CD4-positive, alpha-beta T cell treated with Interleukin-17A for 1 hour (primary cell): Measurements from ENCODE around the gene VAV1.
"Not testable (repeated sequence)": the region's sequence is repeated elsewhere in the genome, so short reads cannot be mapped to it uniquely, and the experiment has no call there.

Experiments
- DNase-seq: peaks from one replicate; pipeline ENCODE4 v3.0.0-alpha.2; 2020

VAV1 gene

DNA sequence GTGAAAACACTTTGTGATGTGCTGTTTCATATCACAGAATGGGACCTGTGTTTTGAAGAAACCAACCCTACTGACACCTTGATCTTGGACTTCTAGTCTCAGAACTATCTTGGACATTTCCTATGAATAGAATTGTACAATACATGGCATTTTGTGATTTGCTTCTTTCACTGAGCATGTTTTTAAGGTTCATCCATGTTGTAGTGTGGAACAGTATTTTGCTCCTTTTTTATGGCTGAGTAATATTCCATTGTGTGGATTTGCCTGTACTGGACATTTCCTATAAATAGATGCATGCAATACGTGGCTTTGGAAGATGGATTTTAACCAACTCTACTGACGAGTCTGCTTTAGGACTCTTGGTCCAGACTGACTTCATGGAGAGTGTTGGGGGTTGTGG, 46.8 kb downstream of the VAV1 start:
- no peak for DNase-seq

DNA sequence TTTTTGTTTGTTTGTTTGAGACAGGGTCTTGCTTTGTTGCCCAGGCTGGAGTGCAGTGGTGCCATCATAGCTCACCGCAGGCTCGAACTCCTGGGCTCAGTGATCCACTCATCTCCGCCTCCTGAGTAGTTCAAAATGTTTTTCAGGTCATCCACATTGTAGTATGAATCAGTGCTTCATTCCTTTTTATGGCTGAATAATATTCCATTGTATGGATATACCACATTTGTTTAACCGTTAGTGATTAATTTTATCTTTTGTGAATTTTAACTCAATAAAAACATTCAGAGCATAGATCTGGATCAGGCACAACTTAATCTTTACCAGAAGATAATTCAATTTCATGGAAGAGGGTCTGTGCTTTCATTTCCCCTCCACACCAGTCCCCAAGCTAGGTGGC, 47.7 kb downstream of the VAV1 start:
- no peak for DNase-seq

DNA sequence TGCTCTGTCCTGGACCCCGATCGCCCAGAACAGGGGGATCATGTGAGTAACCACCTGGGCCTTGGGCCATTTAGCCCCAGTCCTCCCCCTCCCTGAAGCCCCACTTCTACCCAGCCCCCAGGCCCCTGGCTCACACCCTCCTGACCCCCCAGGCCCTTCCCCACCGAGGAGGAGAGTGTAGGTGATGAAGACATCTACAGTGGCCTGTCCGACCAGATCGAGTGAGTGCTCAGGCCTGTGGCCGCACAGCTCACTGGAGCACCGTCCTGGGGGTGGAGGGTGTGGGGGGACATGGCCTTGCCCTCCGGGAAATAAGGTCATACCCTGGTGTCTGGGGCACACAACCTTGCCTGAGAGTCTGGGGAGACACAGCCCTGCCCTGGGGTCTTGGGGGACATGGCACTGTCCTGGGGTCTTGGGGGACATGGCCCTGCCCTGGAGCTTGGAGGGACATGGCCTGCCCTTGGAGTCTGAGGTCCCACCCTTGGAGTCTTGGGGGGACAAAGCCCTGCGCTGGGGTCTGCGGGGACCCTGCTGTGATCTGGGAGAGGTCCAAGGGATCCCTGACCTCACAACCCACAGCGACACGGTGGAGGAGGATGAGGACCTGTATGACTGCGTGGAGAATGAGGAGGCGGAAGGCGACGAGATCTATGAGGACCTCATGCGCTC, 49.3 kb downstream of the VAV1 start:
- DNase-seq: no peak

- DNase-seq: no peak
Measured at GRCh38 chr19:6822311-6822670, 49.8 kb downstream of the VAV1 start.

GRCh38 chr19:6825076-6825774, 52.7 kb downstream of the VAV1 start:
- no peak for DNase-seq

DNA sequence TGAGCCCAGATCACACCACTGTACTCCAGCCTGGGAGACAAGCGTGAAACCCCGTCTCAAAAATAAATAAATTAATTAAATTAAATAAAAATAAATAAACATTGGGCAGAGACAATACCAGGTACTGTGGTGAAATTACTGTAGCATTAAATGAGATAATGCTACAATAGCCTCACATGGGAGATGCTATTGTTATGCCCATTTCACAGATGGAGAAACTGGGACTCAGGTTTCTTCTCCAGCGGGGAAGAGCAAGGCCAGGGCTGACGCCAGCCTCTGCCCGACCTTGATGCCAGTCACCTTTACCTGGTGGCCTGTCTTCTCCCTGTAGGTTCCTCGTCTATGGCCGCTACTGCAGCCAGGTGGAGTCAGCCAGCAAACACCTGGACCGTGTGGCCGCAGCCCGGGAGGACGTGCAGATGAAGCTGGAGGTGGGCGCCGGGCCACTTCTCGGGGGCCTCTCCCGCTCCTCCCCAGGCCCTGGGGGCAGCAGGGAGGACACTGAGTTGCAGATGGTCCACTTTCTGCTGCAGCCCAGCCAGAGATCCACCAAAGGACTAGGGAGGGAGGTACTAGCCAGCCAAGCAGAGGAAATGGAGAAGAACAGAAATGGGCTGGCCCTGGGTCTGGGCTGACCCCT, 53.9 kb downstream of the VAV1 start:
- no peak for DNase-seq

DNA sequence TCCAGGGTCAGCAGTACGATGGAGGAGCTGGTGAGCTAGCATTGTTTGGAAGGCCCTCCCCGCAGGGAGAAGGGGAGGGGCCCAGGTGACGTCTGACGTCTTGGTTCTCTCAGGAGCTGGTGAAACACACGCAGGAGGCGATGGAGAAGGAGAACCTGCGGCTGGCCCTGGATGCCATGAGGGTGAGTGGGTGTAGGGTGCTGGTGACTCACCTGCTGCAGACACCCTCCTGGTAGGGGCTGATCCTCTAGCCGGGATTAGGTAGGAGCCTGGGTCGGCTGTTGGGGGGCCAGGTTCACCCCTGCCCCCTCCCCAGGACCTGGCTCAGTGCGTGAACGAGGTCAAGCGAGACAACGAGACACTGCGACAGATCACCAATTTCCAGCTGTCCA, 55.8 kb downstream of the VAV1 start:
- DNase-seq: no peak

- peak; percentile 37 for DNase-seq
Measured at GRCh38 chr19:6828698-6829633, 56.5 kb downstream of the VAV1 start.

DNA sequence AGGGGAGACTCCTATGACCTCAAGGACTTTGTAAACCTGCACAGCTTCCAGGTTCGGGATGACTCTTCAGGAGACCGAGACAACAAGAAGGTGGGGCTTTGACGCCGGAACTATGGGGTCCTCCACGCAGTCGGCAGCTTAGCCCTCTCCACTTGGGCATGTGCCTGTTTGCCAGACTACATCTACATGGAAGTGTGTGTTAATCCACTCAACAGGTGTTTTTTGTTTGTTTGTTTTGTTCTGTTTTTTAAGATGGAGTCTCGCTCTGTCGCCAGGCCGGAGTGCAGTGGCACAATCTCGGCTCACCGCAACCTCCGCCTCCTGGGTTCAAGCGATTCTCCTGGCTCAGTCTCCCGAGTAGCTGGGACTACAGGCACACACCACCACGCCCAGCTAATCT, 57.3 kb downstream of the VAV1 start:
- DNase-seq: not testable (repeated sequence)

DNA sequence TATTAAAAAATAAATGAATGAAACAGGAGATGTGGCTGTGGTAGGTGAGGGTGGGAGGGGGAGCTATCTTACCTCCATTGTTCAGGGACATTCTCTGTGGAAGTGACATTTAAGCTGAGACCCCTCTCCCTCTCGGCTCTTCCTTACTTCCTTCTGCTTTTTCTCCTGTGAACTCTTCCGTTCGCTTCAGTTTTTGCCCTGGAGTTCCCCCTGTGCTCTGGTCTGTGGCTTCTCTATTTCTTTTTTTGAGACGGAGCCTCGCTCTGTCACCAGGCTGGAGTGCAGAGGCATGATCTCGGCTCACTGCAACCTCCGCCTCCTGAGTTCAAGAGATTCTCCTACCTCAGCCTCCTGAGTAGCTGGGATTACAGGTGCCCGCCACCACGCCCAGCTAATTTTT, 58.6 kb downstream of the VAV1 start:
- DNase-seq: not testable (repeated sequence)

GRCh38 chr19:6832412-6832811, 59.9 kb downstream of the VAV1 start:
- no peak for DNase-seq

DNA sequence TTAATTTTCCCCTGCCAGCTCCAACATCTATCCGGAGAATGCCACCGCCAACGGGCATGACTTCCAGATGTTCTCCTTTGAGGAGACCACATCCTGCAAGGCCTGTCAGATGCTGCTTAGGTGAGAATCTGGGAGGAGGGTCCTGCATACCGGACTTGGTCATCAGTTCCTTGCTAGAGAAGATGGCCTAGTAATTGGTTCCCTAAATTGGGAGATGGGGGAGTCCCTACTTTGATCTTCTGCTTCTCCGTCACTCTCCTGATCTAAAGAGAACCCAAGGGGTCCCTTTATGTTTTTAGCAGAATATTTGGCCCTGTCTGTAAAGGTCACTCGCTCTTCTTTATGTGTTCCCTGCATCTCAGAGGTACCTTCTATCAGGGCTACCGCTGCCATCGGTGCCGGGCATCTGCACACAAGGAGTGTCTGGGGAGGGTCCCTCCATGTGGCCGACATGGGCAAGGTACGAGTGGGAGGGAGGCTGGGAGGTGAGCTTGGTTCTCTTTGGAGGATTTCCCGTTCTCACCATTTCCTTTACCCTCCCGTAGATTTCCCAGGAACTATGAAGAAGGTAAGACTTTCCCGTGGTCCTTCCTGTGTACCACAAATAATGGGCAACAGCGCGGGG, 60.8 kb downstream of the VAV1 start:
- DNase-seq: no peak

GRCh38 chr19:6834433-6834832, 61.9 kb downstream of the VAV1 start:
- DNase-seq: no peak

- DNase-seq: no peak
Measured at GRCh38 chr19:6835501-6835900, 63.0 kb downstream of the VAV1 start.

- no peak for DNase-seq
Measured at GRCh38 chr19:6837525-6837924, 65.0 kb downstream of the VAV1 start.

DNA sequence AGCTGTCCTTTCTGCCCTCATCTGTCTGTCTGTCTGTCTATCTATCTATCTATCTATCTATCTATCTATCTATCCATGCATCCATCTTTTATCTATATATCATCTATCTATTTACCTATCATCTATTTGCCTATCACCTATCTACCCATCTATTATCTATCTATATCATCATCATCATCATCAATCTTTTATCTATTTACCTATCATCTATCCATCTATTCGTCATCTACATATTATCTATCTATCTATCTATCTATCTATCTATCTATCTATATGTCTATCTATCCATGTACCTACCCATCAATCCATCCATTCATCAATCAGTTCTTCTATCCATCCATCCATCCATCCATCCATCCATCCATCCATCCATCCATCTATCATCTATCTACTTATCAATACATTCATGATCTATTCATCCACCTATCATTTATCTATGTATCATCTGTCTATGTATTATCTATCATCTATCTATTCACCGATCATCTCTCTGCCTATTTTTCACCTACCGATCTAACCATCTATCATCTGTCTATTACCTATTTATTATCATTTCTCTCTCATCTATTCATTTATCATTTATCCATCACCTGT, 65.7 kb downstream of the VAV1 start:
- no peak for DNase-seq

- DNase-seq: no peak
Measured at GRCh38 chr19:6842871-6843607, 70.5 kb downstream of the VAV1 start.

- DNase-seq: no peak
Measured at GRCh38 chr19:6847828-6848200, 75.3 kb downstream of the VAV1 start.

DNA sequence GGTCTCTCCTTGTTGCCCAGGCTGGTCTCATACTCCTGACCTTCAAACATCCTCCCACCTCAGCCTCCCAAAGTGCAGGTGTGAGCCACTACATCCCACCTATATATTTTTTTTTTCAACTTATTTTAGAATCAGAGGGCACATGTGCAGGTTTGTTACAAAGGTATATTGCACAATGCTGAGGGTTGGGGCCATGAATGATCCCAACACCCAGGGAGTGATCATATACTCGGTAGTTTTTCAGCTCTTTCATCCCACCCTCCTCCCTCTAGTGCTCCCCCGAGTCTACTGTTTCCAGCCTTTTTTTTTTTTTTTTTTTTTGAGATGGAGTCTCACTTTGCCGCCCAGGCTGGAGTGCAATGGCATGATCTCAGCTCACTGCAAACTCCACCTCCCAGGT, 76.5 kb downstream of the VAV1 start:
- DNase-seq: no peak

GRCh38 chr19:6849876-6850275, 77.4 kb downstream of the VAV1 start:
- DNase-seq: no peak

DNA sequence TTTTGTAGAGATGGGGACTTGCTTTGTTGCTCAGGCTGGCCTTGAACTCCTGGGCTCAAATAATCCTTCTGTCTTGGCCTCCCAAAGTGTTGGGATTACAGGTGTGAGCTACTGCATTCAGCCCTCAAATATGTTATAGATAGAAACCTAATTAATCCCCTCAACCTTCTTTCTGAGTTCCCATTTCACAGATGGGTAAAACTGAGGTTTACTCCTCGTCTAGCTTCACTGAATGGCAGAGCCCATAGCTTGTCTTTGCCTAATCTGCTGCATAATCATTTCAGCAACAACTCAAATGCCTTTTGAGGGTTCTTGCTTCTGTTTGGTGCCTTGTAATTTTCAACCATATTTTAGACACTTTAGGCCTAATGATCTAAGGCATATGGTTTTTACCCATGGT, 78.9 kb downstream of the VAV1 start:
- no peak for DNase-seq

GRCh38 chr19:6852001-6852400, 79.5 kb downstream of the VAV1 start:
- no peak for DNase-seq
